ENCODE data around the gene NENF.

NENF gene

DNA sequence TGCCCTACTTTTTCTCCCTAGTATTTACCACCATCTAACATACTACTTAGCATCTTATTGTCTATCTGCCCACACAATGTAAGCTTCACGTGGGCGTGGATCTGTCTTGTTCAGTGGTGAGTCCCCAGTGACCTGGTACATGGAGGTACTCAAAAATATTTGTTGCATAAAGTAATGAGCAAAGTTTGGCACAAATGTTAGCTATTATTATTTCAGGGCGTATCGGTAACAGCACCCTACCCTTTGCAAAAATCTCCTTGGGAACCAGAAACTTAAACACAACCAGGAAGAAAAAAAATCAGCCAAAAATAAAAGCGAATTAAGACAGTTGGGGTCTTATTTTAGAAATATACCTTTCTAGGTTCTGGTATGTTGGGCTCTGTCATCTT, 454 bp upstream of the NENF start:
- Histone ChIP-seq H3K9me3 (ENCODE audit: insufficient read depth, low read depth, low read length) (no peaks in the 10 kb centered on the region), H3K4me2 (ENCODE audit: low read depth, low read length, poor library complexity, severe bottlenecking) (peak overlapping the region; percentile 97), H3F3A (ENCODE audit: low read depth) (no peaks in the 10 kb centered on the region), H3K9ac (ENCODE audit: low read depth, low read length, poor library complexity, severe bottlenecking) (peak overlapping the region; percentile 77), H3K36me3 (ENCODE audit: insufficient read depth, low read length) (no peaks in the 10 kb centered on the region), H3K79me2 (ENCODE audit: insufficient read depth, low read length) (no peaks in the 10 kb centered on the region), H4K20me1 (ENCODE audit: insufficient read depth, low read length, poor library complexity, severe bottlenecking) (no peaks in the 10 kb centered on the region), H3K4me3 (ENCODE audit: low read length, poor library complexity, severe bottlenecking) (peak overlapping the region; percentile 76), H3K4me1 (ENCODE audit: insufficient read depth, low read length, poor library complexity, severe bottlenecking) (peaks cover 28% of the 10 kb centered on the region), H3K9me2 (replicated peaks; ENCODE audit: low read depth, low read length) (no peaks in the 10 kb centered on the region), H2AFZ (ENCODE audit: low read length) (peak overlapping the region; percentile 95), H3K27me3 (ENCODE audit: insufficient read depth, low read length, poor library complexity, severe bottlenecking) (no peaks in the 10 kb centered on the region)
- TF ChIP-seq, protein P1, sequence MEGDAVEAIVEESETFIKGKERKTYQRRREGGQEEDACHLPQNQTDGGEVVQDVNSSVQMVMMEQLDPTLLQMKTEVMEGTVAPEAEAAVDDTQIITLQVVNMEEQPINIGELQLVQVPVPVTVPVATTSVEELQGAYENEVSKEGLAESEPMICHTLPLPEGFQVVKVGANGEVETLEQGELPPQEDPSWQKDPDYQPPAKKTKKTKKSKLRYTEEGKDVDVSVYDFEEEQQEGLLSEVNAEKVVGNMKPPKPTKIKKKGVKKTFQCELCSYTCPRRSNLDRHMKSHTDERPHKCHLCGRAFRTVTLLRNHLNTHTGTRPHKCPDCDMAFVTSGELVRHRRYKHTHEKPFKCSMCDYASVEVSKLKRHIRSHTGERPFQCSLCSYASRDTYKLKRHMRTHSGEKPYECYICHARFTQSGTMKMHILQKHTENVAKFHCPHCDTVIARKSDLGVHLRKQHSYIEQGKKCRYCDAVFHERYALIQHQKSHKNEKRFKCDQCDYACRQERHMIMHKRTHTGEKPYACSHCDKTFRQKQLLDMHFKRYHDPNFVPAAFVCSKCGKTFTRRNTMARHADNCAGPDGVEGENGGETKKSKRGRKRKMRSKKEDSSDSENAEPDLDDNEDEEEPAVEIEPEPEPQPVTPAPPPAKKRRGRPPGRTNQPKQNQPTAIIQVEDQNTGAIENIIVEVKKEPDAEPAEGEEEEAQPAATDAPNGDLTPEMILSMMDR (conservative IDR thresholded peaks at IDR 0.05; ENCODE audit: low read length), result no peak
- TF ChIP-seq EZH2phosphoT487 (IDR thresholded peaks at IDR 0.05; ENCODE audit: borderline replicate concordance), result no peak

DNA sequence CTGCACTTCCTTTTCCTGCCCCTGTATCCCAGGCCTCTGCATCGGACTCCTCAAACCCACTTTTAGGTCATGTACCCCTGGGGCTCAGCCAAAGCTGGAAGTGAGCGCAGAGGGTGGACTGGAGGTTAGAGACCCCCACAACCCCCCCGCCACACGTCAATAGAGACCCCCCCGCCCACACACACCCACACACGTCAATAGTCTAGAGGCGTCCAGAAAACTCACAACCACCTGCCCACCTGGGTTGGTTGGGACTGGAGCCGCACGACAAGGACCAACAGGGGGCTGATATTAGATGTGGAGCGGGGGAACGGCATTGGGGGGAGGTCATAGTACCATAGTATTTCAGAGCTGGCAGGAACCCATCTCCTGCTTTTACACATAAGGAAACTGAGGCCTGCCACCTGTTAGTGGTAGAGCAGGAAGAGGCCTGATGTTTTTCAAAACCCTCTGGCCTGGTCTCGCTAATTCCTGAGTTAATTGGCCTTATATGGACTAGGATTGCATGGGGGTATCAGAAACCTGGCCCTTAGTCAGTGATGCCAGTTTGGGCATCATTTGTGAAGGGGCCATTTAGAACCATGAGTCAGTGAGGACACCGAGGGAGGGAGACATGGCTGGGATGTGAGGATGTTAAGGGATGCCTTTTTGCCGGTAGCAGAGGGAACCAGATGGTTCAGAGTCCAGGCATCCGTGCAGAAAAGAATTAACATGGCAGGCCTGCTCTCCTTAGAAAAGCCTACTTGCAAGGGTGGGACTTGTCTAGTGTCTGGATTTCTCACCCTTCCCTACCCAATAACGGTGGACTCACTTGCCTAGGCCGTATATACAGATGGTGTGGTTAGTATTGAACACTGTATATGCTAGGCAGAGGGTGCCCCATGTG, 1.1 kb downstream of the NENF start:
- peak overlapping the region; percentile 79 for H3K4me2 ChIP-seq (ENCODE audit: low read depth, low read length, poor library complexity, severe bottlenecking)
- TF ChIP-seq EZH2phosphoT487 (IDR thresholded peaks at IDR 0.05; ENCODE audit: borderline replicate concordance), result no peak
- TF ChIP-seq, protein P1 (conservative IDR thresholded peaks at IDR 0.05; ENCODE audit: low read length), result no peak
- no peaks in the 10 kb centered on the region for H3K9me3 ChIP-seq (ENCODE audit: insufficient read depth, low read depth, low read length)
- H4K20me1 ChIP-seq (ENCODE audit: insufficient read depth, low read length, poor library complexity, severe bottlenecking), result no peaks in the 10 kb centered on the region
- H3K9ac ChIP-seq (ENCODE audit: low read depth, low read length, poor library complexity, severe bottlenecking), result peak overlapping the region; percentile 45
- 0 out of 2 replicates have a peak overlapping the region, but pooled peaks have one; percentile 57 for H2AFZ ChIP-seq (ENCODE audit: low read length)
- no peaks in the 10 kb centered on the region for H3K36me3 ChIP-seq (ENCODE audit: insufficient read depth, low read length)
- no peaks in the 10 kb centered on the region for H3K27me3 ChIP-seq (ENCODE audit: insufficient read depth, low read length, poor library complexity, severe bottlenecking)
- H3K4me1 ChIP-seq (ENCODE audit: insufficient read depth, low read length, poor library complexity, severe bottlenecking), result peaks cover 31% of the 10 kb centered on the region
- H3F3A ChIP-seq (ENCODE audit: low read depth), result no peaks in the 10 kb centered on the region
- no peaks in the 10 kb centered on the region for H3K79me2 ChIP-seq (ENCODE audit: insufficient read depth, low read length)
- H3K9me2 ChIP-seq (replicated peaks; ENCODE audit: low read depth, low read length), result no peaks in the 10 kb centered on the region
- H3K4me3 ChIP-seq (ENCODE audit: low read length, poor library complexity, severe bottlenecking), result peak overlapping the region; percentile 76

DNA sequence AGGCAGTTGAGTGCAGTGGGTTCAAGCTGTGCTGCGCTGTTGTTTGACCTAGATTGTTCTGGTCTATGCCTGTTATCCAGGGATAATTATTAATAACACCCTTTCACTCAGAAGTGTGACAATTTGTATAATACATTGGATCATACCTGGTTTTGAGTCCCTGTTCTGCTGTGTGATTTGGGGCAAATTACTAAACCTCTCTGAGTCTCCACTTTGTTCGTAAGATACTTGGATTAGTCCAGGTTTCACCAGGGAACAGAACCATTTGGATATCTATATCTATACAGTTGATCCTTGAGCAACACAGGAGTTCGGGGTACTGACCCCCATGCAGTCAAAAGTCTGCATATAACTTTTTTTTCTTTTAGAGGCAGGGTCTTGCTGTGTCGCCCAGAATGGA, 2.3 kb downstream of the NENF start:
- Histone ChIP-seq H3K4me3 (ENCODE audit: low read length, poor library complexity, severe bottlenecking) (no peak overlapping the region), H4K20me1 (ENCODE audit: insufficient read depth, low read length, poor library complexity, severe bottlenecking) (no peaks in the 10 kb centered on the region), H3K79me2 (ENCODE audit: insufficient read depth, low read length) (no peaks in the 10 kb centered on the region), H2AFZ (ENCODE audit: low read length) (no peak overlapping the region), H3K27me3 (ENCODE audit: insufficient read depth, low read length, poor library complexity, severe bottlenecking) (no peaks in the 10 kb centered on the region), H3K4me2 (ENCODE audit: low read depth, low read length, poor library complexity, severe bottlenecking) (no peak overlapping the region), H3K9me3 (ENCODE audit: insufficient read depth, low read depth, low read length) (no peaks in the 10 kb centered on the region), H3K9ac (ENCODE audit: low read depth, low read length, poor library complexity, severe bottlenecking) (no peak overlapping the region), H3K36me3 (ENCODE audit: insufficient read depth, low read length) (no peaks in the 10 kb centered on the region), H3K9me2 (replicated peaks; ENCODE audit: low read depth, low read length) (no peaks in the 10 kb centered on the region), H3K4me1 (ENCODE audit: insufficient read depth, low read length, poor library complexity, severe bottlenecking) (peaks cover 31% of the 10 kb centered on the region), H3F3A (ENCODE audit: low read depth) (no peaks in the 10 kb centered on the region)
- TF ChIP-seq, protein P1 (conservative IDR thresholded peaks at IDR 0.05; ENCODE audit: low read length), result no peak
- TF ChIP-seq EZH2phosphoT487 (IDR thresholded peaks at IDR 0.05; ENCODE audit: borderline replicate concordance), result no peak
